ENCODE results near the gene DIPK1C. TPM values are rescaled to one million over a fixed set of nuclear protein-coding genes. Genes with fewer than 3 reads are reported as not detected.

Gene DIPK1C
- total and polyA plus RNA-seq, 9 of the 15 experiments (the other 6 are each of a cell fraction or from before 2014, with no cell fraction given): 0.04 to 0.32 (median 0.15) TPM; not detected in 2

- ATAC-seq (no peak), FAIRE-seq (no peak), DNase-seq (ENCODE audit: extremely low read depth in 1 of 4, low spot score in 3 of 4) (no peak)
- Histone ChIP-seq H4K20me1 (replicated peaks; ENCODE audit: control insufficient read depth, insufficient read depth, low read length) (no peaks in the 10 kb centered on the region), H3K4me2 (ENCODE audit: insufficient read depth, low read length) (no peak overlapping the region), H3K9me1 (ENCODE audit: control insufficient read depth, insufficient read depth, low read length) (no peaks in the 10 kb centered on the region), H3K4me1 (replicated peaks in 1 of 2; ENCODE audit: control insufficient read depth in 2 of 2, insufficient read depth in 2 of 2, low read length in 2 of 2) (no peaks in the 10 kb centered on the region), H3K27ac (ENCODE audit: extremely low read depth, low read depth, low read length) (no peak overlapping the region), H3K36me3 (ENCODE audit: control insufficient read depth, insufficient read depth, low read length) (no peaks in the 10 kb centered on the region), H3K79me2 (ENCODE audit: control insufficient read depth, insufficient read depth, low read length) (no peaks in the 10 kb centered on the region), H3K9me3 (replicated peaks; ENCODE audit: control insufficient read depth, insufficient read depth, low read depth, low read length) (no peaks in the 10 kb centered on the region), H3K9ac (ENCODE audit: insufficient read depth in 1 of 2, low read depth in 2 of 2, low read length in 2 of 2) (no peak overlapping the region), H3K4me3 (no peak overlapping the region), H2AFZ (ENCODE audit: low read depth, low read length) (no peak overlapping the region), H3K27me3 (ENCODE audit: control insufficient read depth in 2 of 2, insufficient read depth in 2 of 2, low read length in 2 of 2) (peaks cover 16 to 53% of the 10 kb centered on the region in 2 experiments)
- TF ChIP-seq DNMT1 (IDR thresholded peaks at IDR 0.05) (no peak), RNF2 (IDR thresholded peaks at IDR 0.05) (no peak), SUPT5H (IDR thresholded peaks at IDR 0.05) (no peak), GTF2F1 (IDR thresholded peaks at IDR 0.05; ENCODE audit: low read depth, low read length) (no peak), ZBTB1 (CRISPR knock-in tag; IDR thresholded peaks at IDR 0.05; ENCODE audit: borderline replicate concordance, low read depth) (no peak), RUNX1 (IDR thresholded peaks at IDR 0.05; ENCODE audit: low read depth) (no peak), ZNF277 (CRISPR knock-in tag; IDR thresholded peaks at IDR 0.05; ENCODE audit: borderline replicate concordance) (no peak), PKNOX1 (IDR thresholded peaks at IDR 0.05) (no peak), ARNT (IDR thresholded peaks at IDR 0.05) (no peak), ZKSCAN3 (CRISPR knock-in tag; IDR thresholded peaks at IDR 0.05) (no peak), MEF2D (tag; conservative IDR thresholded peaks at IDR 0.05; ENCODE audit: low read depth) (no peak), CHD1 (IDR thresholded peaks at IDR 0.05; ENCODE audit: low read length) (no peak), FOSL1 (tag; conservative IDR thresholded peaks at IDR 0.05) (no peak), PBX2 (CRISPR knock-in tag; IDR thresholded peaks at IDR 0.05; ENCODE audit: low read depth) (no peak), PBX2 (tag; conservative IDR thresholded peaks at IDR 0.05; ENCODE audit: low read depth) (no peak), NFYB (IDR thresholded peaks at IDR 0.05; ENCODE audit: extremely low read depth, insufficient read length) (no peak), SRSF7 (optimal IDR thresholded peaks at IDR 0.05; ENCODE audit: low read depth, low read length) (no peak), STAT5B (CRISPR knock-in tag; IDR thresholded peaks at IDR 0.05) (no peak), ZNF589 (CRISPR knock-in tag; IDR thresholded peaks at IDR 0.05; ENCODE audit: low read depth) (no peak)
- ChIA-PET POLR2A (no interaction called here), CTCF (ENCODE audit: low intra/inter-chr PET ratio) (no interaction called here)
- in situ Hi-C loops (cut with MboI) (no loop called here), intact Hi-C loops (cut with micrococcal nuclease) (no loop called here)
- no TSS peak for BruUV-seq (replicated peaks)
- 4% methylated on average over 3 of the region's 11 CpGs for WGBS (ENCODE audit: insufficient coverage, low coverage, missing lambda C conversion rate)
Measured at GRCh38 chr18:74425876-74426275, 31.2 kb downstream of the DIPK1C start.
